Eye (tissue), 1 donor: ENCODE results near the gene PARD3.

Source experiments
- DNase-seq: peaks from one replicate; pipeline ENCODE4 v3.0.0-alpha.2; 2015

PARD3 gene

DNA sequence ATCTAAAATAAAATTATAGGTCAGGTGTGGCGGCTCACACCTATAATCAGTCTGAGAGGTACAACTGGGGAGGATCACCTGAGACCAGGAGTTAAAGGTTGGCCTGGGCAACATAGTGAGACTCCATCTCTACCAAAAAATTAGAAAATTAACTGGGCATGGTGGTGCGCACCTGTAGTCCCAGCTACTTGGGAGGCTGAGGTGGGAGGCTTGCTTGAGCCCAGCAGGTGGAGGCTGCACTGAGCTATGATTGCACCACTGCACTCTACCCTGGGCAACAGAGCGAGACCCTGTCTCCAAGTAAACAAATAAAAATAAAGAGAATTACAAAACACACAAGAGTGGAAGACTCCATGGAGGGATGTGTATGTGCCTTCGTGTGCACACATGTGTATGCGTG lies 171.5 kb downstream of the PARD3 start:
- no peak for DNase-seq

DNA sequence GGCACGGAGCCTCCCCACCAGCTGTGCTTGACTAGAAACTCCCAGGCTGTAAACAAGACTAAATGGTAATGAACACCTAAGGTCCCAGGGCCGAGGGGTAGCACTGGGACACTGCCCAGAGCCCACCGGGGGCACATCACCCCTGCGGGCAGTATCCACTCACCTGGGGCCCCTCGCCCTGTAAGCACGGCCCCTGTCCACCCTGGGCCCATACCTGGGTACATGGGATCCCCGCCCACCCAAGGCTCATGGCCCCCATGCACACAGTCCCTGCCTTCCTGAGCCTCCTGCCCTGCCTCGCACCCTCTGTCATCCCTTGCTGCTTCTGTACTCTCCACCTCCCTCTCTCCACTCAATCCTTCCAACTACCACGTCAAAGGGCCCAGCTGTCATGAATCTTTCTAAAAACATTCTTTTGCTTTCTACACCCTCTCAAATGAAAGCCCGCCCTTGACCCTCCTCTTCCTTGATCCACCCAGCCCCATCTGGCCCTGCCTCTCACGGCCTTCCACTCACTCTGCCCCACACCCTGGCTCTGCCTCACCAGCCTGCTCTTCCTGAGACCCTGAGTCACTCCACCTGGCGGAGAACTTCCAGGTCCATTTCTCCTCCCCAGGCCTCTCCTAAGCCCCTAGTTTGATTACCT lies 173.1 kb downstream of the PARD3 start:
- no peak for DNase-seq

DNA sequence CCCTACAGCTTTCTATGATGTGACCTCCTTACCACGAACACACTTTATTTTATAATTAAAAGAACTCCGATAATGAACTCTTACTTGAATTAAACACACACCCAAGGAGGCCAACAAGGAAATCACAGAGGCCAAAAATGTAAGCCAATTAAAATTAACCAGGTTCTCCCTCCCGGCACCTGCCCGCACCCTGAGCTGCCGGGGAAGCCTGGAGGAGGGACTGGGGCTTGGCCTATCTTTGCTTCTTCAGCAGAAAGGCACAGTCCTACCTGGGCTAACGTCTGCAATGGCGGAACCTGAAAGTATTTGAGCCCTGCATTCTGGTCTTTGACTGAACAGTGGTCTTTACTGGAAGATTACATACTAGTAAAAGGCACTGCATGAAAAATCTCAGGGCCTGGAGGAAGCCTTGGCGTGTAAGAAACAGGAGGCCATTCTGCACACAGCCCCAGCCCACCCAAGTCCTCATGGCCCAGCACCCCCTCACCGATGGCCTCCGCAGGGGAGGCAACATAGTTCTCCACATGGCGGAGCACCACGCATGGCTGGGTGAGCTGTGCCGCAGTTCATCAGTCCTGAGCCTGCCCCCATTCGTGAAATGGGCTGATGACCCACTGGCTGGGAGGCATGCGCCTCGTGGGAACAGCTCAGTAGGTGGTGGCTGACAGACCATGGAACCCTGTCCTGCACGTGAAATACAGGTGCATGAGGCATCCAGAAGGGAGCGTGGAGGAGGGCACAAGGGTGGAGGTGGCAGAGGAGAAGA lies 173.8 kb downstream of the PARD3 start:
- DNase-seq = no peak

DNA sequence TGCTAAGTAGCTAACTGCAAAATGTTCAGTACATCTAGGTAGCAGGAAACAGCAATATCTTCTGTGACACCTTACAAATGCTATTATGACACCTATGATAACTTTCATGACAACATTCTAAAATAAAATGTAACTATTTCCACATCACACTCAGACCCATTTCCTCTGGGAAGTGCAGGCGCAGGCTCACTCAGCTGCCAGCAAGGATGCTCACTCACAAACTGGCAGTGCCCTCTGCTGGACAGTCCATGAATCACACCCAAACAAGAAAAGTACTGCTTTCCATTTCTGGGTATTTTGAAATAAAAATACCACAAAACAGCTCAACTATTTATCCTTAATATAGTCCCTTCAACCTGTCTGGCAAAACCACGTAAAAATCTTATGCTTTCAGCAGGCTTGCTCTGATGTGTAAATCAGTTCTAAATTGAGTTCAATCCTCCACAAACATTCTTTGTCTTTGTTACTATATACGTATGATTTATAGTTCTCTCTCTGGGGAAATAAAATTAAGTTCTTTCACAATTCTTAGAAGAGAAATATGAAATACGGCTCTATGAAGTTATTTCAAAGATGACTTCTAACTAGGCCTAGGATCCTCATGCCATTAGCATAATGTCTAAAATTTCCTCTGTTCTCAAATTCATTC lies 176.6 kb downstream of the PARD3 start:
- peak; percentile 95 for DNase-seq

DNA sequence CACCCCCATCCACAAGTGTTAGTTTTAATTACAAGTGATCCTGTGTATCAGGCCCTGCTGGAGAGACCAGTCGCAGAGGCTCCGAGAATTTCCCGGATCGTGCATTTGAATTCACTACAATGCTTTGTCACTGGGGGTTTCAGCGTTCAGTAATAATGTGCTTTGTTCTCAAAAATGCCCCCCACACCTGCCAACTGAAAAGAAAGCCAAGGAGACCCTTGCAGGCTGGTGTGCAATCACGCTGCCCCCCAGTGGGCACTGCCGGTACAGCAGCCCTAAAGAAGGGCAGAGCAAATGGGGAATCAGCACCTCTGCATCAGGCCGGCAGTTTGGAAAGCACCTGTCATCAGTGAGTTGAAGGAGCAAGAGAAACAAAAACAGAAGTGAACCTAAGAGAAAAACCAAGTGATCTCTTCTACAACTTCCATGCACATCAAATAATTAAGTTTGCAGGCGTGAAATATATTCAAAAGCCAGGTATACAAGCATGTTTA lies 177.6 kb downstream of the PARD3 start:
- peak; percentile 93 for DNase-seq

DNA sequence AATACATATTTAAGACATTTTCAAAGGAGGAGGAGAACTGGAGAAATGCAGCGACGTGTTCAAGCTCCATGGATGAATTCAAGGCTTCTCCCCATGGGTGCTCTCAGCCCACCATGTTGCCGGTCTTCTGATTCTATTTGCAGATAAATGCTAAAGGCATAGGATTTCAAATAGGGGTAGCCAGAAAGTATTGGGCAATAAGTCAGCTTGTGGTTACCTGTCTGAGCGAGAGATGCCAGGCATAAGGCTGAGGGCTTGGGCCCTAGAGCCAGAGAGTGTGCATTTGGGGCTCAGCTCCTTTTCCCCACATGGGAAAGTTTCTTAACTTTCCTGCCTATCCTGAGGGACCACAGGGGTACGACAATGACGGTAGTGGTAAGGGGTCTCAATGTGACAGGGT lies 180.0 kb downstream of the PARD3 start:
- no peak for DNase-seq

DNA sequence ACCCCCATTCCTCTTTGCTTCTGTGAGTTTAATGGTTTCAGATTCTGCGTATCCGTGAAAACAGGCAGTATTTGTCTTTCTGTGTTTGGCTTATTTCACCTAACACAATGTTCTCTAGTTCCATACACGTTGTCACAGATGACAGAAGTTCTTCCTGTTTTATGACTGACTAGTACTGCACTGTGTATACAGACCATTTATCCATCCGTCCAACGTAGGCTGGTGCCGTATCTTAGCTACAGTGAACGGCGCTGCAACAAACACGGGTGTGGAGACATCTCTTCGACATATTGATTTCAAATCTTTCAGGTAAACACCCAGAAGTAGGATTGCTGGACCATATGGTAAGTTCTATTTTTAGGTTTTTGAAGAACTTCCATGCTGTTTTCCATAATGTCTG lies 181.7 kb downstream of the PARD3 start:
- DNase-seq = no peak

DNA sequence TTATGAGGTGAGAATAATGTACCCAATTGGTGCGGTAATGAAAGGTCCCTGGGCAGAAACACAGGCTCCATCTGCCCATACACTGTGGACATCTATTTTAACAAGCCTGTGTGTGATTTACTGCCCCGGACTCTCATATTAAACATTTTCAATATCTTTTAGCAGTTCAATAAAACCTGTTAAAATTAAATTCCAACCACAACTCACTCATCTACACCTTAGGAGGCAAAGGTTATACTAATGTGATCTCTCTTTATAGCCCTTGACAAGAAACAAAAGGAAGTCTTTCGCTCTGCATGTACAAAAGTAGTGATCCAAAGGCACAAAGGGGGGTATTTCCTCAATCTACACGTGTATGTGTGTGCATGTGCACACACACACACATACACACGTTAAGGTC lies 186.0 kb downstream of the PARD3 start:
- no peak for DNase-seq

DNA sequence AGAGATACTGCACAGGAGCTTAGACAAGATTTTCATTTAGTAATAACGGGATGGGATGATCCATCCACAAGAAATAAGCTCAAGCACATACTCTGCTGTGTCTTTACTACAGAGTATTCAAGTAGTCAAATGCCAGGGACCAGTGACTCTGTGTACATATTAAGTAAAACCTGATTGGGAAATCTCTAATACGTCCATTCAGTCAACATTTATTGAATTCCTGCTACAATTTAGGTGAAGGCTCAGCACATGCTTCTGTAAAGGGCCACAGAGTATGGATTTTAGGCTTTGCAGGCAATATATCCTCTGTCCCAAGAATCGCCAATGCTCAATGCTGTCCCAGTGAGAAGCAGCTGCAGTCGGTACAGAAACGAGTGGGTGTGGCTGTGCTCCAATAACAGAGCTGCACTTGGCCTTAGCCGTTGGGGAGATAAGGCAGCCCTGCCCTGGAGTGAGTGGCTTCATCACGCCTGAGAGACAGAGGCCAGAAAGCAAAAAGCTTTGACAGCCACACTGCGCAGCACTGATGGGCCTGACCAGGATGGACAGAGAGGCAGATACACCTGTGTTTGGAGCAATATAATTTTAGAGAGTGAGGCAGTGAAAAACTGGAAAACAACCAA lies 186.8 kb downstream of the PARD3 start:
- peak; percentile 54 for DNase-seq

DNA sequence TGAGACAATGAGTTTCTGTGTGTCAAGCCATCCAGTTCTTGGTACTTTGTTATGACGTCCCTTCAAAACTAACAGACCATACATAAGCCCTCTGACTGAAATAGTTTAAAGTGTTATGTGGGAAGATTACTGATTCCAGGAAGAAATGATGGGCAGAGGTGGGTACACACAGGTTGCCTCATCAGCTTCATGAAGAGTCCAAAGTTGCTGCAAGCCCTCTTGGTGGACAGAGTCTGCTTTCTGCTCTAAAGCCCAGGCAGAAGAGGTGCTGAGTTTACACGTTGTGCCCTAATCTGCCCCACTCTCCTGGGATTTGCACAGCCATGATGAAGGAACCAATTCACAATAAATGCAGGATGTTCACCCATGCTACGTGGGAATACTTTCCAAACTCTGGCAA lies 187.4 kb downstream of the PARD3 start:
- no peak for DNase-seq

DNA sequence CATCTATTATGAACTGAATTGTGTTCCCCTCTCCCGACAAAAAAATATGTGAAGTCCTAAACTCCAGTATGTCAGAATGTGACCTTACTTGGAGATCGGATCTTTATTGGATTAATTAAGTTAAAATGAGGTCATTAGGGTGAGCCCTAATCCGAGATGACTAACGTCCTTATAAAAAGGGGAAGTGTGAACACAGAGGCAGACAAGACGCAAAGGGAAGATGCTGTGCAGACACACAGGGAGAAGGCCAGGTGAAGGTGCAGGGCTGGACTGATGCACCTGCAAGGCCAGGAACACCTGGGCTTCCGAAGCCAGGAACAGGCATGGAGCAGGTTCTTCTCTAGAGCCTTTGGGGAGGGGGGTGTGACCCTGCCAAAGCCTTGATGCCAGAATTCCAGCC lies 187.8 kb downstream of the PARD3 start:
- no peak for DNase-seq

DNA sequence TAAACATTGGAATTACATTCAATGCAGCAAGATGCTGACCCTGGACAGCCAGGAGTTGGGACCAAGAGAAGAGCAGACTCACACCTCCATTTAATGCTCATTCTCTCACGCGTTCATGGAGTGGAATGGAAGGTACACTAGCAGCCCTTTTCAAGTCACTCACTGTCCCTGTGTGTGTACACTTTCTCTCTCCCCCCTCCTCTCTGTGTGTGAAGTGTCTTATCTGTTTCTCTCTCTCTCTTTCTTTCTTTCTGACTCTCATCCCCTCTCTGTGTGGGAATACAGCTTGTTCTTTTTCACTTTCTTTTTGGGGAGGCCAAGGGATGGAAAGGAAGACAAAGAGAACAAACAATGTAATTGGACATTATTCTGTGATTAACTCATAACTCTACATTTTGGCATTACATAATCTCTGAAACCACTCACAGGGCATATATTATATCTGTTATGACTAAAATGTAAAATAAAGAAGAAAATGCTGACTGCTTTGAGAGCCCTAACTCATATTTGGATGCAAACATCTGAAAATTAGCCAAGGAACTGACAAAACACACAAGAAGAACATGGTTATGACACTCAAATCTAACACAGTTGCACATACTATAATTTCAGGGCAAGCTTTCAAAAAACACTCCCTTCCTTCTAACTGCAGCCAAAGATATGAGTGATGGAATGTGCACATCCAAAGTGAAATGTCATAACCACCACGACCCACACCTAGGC lies 188.8 kb downstream of the PARD3 start:
- peak; percentile 62 for DNase-seq

DNA sequence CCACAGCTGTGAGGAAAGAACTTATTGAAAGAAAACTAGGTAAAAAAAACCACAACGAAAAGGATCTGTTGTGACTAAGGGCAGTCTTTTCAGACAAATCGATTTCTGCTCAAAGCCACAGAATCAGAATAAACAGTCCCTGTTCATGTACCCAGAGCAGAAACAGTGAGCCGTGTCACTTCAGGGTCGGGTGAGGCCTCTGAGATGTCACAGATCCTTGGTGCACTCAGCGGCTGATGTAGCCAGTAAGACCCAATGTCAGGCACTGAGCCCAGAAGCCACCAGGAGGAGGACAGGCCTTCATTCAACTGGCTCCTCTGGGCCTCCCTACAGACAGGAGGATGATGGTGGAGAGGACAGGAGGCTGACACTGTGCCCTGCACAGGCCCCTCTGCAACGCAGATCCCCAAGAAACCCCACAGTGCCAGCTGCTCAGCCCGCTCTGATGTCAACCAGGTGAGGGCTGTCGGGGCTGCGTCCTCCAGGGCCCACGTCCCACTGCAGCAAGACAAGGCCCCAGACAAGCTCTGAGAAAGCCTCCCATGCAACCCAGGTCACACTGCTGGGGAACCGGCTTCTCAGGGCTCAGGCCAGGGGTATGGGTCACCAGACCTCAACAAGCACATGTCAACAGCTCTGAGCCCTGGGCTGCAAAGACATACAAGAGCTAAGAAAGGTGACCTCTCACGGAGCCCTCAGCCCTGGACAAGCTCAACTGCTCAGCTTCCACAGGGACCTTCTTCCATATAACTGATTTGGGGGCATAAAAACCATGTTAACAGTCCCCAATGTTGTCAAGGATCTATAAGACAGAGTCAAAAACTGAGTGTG lies 190.6 kb downstream of the PARD3 start:
- DNase-seq = no peak

DNA sequence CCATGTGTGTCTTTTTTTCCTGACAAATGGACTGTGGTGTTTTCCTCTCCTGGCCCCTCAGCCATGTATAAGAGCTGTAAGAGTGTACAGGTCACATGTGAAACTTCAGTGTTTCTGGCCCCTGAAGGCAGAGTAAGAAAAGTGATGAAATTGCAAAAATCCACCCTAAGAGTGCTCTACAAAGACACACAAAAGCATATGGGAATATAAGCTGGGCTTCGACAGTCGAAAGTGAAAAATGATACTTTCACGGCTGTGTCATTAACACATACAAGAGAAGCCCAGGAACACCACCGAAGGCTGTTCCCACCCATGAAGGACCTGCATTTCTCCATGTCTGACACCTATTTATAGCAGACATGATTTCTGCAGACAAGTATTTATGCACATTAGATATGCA lies 192.2 kb downstream of the PARD3 start:
- DNase-seq = no peak

DNA sequence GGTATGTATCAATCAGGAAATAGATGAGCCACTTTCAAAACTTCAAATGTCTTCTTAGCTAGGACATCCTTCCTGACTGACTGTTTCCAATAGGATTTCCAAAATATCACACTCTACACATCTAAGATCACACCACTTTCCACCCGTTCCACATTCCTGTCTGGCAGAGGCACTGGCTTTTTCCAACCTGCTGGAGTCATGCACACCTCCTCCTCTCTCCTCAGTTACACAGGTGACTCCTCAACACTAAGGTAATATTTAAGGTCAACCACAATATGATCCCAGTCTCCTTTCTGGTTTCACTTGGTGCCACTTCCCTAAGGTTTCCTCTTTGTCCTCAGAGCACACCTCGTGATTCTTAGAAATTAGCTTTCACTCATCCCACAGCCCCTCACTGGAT lies 196.5 kb downstream of the PARD3 start:
- DNase-seq = no peak

DNA sequence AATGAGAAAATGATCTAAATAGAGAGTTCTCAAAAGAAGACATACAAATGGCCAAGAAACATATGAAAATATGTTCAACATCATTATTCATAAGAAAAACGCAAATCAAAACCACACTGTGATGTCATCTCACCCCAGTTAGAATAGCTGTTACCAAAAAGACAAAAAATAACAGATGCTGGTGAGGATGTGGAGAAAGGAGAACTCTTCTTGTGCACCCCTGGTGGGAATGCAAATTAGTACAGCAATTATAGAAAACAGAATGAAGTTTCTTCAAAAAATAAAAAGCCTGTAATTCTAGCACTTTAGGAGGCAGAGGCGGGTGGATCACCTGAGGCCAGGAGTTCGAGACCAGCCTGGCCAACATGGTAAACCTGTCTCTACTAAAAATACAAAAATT lies 199.3 kb downstream of the PARD3 start:
- DNase-seq = no peak

DNA sequence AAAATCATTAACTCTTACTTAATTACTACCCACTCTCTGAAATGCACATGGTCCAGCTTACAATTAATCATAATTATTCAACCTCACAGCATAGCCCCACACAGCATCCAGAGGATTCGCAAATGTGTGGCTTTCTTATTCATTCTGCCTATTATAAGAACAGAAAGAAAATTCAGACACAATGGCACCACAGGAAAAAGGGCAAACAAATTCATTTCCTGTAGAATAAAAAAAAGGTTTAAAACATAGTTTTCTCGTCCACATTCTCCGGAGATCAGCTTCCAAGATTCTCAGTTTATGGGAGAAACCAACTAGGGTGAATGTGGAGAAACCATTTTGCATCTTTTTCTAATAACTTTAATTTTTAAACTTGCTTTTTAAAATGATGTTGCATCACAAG lies 201.6 kb downstream of the PARD3 start:
- DNase-seq = no peak

DNA sequence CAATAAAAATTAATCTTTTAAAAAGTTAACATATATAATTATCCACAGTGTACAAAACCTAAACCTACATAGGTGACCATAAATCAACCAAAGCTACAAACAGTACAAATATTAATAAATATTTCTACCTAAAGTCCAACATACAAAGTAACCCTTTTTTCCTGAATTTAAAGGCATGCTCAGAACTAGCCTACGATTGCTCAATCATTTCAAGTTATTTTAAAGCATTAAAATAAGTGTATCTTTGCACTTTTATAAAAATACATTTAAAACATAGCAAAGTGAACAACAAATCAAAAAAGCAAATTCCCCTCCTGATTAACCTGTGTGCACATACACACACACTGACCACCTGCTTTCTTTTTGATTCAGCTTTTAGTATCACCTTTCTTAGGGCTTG lies 202.2 kb downstream of the PARD3 start:
- no peak for DNase-seq

DNA sequence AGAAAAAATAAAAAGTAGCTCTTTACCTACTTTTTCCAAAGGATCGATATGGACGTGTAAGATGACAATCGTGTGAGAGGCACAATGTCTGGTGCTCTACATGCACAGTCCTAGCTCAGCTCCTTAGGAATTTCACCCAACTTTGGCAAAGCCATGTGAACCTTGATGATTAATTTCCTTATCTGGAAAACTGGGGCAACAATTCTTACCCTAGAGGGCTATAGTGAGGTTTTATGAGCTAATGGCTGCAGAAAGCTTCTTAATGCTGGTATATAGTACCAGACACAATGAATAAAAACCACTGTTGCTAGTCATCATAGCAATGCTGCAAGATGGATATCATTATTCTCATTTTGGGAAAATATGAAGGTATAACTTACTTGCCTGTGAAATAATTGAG lies 202.7 kb downstream of the PARD3 start:
- DNase-seq = no peak

DNA sequence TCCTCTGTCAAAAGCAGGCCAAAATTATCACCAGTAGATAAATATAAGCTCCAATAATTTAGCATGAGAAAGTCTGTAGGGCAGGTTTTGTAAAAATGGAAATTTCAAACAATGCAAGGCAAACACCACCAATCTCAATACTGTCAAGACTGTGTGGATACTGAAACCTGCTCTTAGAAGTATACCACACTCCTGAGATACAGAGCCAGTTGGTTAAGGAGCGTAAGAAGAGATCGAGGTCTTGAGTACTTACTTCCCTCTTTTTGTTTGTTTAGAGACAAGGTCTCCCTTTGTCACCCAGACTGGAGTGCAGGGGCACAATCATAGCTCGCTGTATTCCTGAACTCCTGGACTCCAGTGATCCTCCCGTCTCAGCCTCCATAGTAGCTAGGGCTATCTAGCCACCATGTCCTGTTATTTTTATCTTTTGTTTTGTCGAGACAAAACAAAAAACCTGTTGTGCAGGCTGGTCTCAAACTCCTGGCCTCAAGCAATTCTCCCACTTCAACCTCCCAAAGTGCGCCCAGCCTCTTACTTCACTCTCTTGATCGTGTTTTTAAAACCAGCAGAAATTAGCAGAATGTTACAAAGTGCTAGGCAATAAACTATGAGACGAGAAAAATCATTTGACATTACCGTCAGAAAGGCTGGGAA lies 205.7 kb downstream of the PARD3 start:
- DNase-seq = no peak

DNA sequence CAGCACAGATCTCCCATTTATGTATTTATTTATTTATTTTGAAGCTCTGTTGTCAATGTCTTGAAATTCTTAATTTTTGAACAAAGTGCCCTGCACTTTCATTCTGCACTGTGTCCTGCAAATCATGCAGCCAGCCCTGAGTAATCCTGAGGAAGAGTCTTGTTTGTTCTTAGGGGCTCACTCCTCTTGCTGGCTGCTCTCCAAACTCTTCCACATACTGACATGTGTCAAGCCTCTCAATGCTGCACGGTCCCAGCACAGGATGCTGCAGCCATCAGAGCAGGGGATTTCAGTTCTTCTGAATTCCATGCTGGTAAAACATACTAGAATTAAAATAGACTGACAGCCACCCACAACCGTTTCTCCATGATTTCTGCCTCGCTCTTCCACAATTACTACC lies 207.2 kb downstream of the PARD3 start:
- DNase-seq = no peak

DNA sequence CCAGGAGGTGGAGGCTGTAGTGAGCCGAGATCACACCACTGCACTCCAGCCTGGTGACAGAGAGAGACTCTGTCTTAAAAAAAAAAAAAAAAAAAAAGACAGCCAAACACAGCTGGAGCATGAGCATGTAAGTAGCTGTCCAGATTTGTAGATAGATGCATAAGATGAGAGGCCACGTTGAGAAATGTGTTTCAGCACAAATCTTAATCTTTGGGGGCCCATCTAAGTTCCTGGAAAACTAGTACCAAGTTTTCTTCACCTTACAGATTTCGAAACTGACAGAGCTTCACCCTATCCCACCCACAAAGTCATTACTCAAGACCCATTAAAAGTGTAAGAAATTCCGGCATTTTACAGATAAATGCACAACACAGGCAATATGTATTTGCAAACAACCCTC lies 208.2 kb downstream of the PARD3 start:
- DNase-seq = no peak
